Left lobe of liver (tissue), 2 donors: ENCODE data around the gene HEG1. TPM values are rescaled to one million over a fixed set of nuclear protein-coding genes. Genes with fewer than 3 reads are reported as not detected.

Experiments
- ATAC-seq: fragments of 200-7000 bp; cut with Tn5 transposase; one replicate; pipeline ENCODE4 v1.9.1; 2020; ENCODE audit warnings: mild to moderate bottlenecking, moderate library complexity
- DNase-seq: peaks from one replicate; pipeline ENCODE4 v3.0.0-alpha.2; 2020; ENCODE audit warnings: low spot score
- total RNA-seq: library from RNA; stranded (reverse); gene quantifications from one replicate; pipeline ENCODE4 v1.2.1, GENCODE V29; 2021
- donor health status: DM: no; HTN: no; CAD: no; lungs with moderate emphysema.
- donor health status: DM: no; HTN: yes; CAD: no.

HEG1 gene
- total RNA-seq, 1 donor from 2014 or later, result 5.4 TPM

DNA sequence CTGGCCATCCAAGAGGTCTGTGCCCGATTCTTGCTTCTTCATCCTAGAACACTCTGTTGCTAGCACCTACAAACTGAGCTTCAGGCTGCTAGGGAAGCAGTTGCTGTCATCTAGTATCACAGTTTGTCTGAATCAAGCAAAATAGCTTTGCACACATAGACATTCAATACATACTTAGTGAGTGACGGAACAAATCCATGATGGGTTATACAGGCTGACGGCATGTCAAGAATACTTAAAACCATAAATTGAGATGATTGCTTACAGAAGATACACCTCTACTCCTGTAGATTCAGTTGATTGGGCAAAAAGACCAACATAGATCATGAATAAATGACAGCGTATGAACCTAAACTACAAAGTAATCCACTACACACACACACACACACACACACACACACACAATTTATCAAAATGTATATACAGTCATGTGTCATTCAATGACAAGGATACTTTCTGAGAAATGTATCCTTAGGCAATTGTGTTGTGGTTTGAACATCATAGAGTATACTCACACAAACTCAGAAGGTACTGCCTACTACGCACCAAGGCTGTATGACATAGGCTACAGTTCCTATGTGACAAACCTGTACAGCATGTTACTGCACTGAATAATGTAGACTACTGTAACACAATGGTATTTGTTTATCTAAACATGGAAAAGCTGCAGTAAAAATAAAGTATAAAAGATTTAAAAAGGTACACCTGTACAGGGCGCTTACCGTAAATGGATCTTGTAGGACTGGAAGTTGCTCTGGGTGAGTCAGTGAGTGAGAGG, 14.4 kb upstream of the HEG1 start:
- no peak for ATAC-seq

DNA sequence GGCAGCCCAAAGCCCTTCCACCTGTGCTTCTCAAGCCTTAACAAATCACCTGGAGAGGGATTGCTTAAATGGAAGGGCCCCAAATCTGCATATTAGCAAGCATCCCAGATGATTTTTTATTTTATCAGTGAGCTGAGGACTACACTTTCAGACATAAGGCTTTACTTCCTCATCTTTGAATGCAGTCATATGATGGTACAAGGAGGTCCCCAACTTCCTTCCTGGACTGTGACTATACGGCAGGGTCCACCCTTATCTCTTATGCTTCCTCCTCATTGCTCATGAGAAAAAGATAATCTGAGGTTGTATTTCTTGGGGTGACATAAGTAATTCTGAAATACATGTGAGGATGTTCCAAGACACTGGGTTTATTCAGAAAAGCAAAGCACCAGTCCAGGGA, 13.7 kb upstream of the HEG1 start:
- no peak for DNase-seq
- ATAC-seq, result peak; percentile 57

More for the DNA sequence above, 14.4 kb upstream of the HEG1 start:
- DNase-seq, result no peak

DNA sequence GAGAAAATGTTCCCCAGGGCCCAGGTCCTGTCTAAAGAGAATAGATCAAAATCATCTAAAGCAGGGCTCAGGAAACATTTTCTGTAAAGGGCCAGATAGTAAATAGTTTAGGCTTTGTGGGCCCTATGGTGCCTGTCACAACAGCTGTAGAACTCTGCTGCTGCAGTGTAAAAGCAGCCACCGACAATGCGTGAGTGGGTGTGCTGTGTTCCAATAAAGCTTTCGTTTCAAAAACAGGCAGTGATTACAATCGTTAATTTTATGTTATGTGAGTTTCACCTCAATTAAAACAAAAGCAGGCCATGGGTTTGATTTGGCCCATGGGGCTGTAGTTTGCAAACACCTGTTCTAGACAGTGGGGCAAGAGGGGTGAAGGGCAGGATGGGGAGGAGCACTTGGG, 12.5 kb upstream of the HEG1 start:
- ATAC-seq, result no peak
- no peak for DNase-seq

DNA sequence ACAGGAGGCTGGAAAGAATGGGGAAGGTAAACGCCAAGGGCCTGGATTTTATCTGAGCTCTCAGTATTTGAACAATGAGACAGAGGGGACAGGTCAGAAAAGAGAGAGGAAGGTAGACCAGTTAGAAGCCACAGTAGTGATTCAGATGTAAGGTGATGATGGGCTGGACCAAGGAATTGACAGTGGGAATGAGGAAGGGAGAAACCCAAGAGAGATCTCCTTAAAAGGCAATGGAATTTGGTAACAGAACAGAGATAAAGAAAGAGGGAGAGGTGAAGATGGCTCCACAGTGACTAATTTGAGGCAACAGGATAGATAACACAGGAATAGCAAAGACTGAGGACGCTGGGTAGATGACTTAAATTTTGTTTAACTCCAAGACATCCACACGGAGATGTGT, 11.4 kb upstream of the HEG1 start:
- DNase-seq (no peak), ATAC-seq (no peak)

DNA sequence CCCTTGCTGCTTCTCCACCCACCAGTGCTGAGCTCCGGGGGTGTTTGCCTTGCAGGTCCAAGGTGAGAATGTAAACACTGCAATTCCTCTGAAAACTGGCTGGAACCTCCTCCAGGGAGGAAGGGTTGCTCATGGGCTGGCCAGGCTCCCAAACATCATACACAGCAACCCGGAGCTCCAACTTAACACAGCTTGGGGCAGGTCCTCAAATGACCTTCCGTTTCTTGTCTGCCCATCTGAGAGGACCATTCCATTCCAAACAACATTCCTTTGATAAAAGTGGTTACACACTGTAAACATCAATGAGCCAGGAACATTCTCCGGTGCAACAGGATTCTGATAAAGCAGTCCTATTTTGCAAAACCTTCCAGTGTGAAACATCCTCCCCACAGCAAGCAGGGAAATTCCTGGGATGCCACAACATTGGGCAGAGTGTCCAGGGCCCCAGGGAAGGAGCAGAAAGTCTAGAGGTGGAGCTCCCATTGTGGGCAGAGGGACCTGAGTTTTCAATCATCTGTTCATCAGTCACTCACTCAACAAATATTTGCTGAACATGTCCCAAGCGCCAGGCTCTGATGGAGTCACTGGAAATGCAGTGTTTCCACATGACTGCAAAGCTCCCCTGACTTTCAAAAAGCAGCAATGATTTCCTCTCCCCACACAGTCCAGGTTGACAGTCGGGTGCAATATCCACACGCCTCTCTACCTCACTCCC, 7.3 kb upstream of the HEG1 start:
- ATAC-seq (peak; percentile 72), DNase-seq (no peak)

DNA sequence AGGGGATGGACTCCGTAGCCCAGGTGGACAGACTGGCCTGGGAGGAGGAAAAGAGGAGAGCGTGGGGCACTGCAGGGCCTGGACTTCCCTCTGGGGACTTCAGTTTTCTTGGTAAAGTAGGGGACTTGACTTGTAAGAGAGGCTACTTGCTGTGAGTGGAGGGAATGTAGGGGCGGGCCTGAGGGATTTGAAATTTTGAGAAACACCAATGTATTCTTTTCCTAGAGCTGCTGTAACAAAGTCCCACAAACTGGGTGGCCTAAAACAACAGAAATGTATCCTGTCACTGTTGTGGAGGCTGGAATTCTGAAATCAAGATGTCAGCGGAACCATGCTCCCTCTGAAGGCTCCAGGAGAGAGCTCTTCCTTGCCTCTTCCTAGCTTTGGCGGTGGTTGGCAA, 5.8 kb upstream of the HEG1 start:
- ATAC-seq, result no peak
- DNase-seq, result no peak

DNA sequence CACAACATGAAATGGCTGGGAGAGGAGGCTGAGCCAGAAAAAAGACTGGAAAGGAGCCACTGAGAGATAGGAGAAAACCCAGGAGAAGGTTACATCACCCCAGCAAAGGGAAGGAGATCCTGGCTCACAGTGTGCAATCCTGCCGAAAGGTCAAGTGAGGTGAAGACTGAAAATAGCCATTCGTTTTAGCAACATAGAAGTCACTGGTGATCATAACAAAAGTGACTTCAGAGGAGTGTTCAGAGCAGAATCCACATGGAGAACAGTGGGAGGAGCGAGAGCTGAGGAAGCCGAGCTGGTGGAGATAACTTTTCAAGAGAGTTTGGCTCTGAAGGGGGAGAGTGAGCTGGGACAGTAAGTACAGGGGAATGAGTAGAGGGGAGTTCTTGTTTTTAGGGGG, 5.4 kb upstream of the HEG1 start:
- ATAC-seq (peak; percentile 14), DNase-seq (no peak)

DNA sequence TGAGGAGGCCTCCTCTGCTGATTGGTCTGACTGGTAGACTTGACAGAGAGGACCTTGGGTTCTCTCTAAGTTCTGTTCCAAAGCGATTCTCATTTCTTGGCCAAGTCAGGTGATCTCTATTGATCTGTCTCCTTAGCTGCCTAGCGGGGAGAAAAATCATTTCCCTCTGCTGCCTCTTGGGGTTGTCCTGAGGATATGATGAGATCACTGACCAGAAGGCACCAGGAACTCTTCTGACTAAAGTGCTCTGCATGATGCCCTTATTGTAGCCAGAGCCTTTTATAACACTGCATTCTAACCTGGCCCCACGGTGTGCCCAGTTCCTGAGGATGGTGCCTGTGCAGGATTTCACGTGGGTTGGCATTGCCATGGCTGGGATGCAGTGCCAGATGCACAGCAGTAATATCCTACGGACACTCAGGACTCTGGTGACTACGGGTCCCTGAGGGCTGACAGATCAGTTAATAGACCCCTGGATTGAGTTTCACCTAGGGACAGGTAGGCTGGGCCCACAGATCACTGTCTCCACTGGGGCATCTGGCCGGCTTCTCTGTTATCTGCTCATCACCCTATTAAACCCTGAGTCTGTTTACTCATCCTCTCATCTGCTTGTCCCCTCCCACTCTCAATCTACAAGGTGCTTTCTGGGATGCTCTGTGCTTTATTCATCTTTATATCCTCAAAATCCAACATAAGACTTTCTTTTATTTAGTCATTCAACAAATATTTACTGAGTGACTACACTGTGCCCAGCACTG, 3.9 kb upstream of the HEG1 start:
- DNase-seq (no peak), ATAC-seq (no peak)

DNA sequence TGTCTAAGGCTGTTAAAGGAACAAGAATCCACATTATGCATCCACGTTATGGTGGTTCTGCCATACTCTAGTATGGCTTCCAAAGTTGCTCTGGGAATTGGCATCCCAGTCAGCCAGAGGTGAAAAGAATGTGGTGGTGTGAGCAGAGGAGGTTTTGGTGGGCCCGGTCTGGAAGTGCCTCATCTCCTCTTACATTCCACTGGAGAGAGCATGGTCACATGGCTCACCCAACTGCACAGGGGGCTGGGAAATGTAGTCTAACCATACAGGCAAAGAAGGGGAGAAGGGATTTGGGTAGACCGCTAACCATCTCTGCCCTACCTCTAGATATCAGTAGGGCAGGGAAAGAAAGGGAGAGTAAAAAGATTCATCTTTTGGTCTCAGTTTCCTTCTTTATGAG, 3.2 kb upstream of the HEG1 start:
- no peak for DNase-seq
- ATAC-seq, result no peak

DNA sequence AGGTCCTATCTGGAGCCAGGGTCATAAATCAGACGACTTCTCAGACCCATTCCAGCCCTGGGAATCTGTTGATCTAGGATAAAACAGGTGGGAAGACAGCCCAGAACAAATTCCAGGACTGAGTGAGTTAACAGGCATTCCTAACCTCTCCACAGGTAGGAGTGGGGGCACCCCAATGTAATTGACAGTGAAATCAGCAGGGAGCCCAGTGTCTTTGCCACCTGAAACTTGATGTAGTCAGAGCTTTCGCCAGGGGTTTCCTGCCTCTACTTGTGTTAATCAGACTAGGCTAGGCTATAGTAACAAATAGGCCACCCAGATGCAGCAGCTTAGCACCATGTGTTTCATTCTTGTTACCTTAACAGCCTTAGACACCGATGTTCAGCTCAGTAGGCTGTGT, 2.7 kb upstream of the HEG1 start:
- DNase-seq, result no peak
- no peak for ATAC-seq

DNA sequence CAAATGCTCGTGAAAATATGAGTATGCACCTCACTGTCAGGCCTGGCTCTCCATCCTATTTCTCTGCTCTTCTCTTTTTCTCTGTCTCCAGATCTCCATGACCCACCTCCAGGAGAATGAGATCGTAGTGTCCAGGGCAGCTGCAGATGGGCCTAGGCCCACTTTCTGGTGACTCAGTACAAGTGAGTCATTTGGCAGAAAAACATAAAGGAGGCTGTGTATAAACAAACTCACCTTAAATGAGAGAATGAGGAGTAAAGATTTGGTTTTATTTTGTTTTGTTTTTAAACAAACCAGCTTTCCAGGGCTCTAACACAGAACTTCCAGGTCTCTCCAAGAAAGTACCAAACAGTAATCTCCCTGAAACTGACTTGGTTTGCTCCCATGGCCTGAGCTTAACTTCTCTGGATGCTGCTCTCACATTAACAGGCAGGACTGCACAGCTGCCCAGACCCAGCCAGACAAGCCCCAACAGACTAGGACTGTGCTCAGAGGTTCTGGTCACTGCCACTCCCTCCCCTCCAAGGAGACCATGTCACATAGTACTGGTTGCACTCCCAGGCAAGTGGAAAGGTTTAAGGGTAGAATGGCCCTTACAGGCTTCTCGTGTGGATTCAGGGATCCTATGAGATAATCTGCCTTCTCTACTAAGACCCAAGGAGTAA, 1.5 kb upstream of the HEG1 start:
- DNase-seq, result no peak
- ATAC-seq, result no peak

DNA sequence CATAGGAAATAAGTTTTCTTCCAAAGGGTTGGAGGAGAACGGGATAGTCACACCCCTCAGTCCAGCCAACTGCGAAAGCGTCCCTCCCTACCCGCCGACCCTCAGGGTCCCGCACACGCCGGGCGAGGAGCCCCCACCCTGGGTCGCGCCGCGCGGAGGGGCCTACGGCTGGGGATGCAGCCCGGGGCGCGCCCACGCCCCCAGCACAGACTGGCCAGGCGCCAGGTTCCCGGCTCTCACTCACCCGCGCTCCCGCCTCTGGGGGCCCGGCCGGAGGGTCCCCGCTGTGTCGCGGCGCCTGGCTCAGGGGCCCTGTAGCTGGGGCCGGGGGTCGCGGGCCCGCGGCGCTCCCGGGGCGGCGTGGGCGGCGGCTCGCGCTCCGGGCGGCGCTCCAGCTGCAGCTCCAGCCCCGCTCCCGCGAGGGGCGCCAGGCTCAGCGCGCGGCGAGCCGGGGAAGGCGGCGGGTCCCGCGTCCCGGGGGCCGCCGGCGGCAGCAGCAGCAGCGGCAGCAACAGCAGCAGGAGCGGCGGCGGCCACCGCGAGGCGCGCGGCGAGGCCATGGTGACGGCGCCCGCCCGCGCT, 375 bp downstream of the HEG1 start:
- peak; percentile 61 for DNase-seq
- no peak for ATAC-seq

DNA sequence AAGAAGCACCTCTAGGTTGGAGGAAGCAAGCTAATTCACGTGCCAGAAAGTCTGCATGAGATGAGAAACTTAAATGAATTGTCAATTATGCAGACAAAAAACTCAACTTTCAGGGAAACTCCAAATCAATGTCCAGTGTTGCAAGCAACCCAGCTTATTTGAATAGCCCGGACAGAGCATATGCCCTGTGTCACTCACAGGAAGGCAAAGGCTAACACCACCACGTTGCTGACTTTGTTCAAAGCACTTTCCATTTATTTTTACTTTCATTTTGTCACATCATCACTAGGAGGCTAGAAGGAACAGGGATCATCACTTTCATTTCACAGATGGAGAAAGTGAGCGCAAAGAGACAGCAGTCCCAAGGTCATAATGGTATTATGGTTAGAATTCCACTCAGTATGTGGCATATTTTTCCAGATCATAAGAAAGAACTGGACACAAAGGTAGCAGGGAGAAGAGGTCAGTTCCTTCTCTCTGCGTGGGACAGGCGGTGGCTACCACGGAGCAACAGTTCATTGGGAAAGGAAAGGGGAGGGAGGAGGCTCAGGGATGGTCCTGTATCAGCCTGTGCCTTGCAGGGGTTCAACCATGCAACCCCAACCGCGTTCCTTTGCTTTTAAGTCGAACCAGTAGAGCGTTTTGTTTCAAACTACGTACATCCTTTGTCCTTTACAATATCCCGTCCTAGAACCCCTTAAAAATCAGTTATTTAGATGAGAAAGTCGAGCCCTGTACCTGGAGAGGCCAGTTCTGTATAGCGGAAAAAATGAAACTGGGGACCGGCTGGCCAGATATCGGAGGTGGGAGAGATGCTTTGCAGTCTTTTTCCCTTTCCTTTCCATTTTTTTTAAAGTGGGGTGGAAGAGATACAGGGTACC, 1.1 kb downstream of the HEG1 start:
- peak; percentile 71 for ATAC-seq
- DNase-seq, result peak; percentile 65

DNA sequence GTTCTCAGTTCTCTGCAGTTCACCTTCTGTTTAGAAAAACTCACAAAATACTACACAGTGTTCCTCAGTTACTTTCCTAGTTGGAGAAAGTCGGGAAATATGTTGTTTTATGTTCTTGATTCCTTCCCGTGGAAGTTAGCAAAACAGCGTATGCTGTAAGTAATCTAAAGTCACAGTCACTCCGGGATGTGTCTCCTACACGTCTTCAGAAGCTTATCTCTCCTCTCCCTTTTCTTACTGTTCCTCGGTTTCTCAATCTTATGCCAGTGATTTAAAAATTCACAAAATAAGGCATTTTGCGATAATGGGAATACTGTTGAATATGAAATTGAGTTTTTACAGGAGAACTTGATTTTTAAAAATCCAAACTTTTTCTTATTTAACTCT, 1.7 kb downstream of the HEG1 start:
- no peak for ATAC-seq

DNA sequence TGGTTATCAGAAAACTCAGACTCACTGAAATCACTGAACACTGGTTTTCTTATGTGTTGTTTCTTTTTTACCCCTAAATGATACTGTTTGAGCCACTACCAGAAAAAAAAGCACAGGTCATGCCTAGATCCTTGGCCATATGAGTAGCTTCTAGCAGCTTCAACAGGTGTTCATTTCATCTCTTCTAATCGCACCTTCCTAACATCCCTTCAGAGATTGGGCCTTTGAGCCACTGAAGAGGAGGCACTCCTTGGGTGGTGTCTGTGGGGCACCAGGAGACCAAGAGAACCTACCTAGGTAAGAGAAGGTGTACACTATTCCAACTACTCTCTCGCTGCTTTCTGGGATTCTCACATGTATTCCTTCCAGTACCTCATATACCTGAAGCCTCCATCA, 2.5 kb downstream of the HEG1 start:
- DNase-seq, result no peak
- no peak for ATAC-seq

More for the DNA sequence above, 1.7 kb downstream of the HEG1 start:
- DNase-seq, result no peak

DNA sequence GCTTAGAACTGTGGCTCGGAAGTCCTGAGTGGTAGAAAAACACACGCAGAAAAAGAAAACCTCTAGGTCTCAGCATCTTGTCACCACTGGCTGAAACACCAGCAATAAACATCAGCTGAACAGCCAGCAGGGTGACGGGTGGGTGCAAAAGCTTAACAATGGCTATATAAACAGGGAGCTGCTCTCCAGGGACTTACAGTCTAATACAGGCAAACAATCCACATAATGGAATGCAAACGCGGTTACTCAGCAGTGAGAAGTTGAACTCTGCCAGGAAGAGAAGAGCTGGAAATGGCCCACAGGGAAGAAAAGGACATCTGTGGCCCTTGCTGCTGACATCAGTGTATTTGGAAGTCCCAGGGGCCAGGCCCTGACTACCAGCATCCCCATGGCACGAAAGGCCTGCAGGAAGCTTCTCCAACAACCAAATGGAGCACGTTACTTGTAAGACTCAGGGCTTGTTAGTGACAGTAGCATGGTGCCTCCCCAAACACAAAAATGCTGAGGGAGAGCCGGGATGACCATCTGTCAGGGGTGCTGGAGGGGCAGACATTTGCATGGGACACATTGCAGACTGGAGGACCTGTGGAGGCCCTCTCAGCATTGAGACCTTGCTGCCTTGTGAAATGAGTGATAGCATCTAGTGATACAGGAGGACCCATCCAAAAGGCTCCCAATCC, 3.0 kb downstream of the HEG1 start:
- DNase-seq, result no peak
- no peak for ATAC-seq

DNA sequence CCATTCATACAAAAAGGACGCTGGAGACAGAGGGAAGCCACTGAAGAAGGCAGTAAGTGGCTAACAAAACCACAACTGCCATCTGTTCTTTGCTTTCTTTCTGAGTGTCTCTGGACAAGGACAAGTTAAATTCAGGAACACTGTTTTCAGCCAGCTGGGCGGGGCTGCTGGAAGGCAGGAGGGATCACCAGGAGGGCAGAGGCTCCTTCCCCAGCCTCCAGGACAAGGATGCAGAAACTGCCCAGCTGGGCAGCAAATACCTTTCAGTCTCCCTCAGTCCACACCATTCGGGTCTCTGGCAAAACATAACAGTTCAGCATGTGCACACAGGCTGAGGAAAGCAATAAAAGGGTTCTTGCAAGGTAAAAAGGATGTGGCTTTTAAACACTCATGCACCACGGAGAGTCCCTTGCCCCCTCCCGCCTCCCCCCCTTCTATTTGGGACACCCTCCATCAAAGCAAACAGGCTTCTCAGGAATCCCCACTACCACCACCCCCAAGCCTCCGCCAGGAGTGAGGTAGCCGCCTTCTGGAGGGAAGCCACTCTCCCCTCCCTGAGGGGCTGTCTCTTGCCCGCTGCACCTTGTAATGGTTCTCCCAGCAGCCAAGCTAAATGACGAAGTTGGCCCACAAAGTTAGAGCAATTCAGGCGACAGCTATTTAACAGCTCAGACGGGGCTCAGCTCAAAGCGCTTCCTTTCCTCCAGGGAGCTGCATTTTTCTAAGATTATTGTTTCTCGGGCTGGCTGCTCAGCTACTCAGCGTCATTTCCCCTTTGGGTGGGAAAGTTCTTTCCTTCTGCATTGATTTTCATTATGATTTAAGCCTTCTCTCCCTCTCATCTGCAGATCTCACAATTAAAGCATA, 3.8 kb downstream of the HEG1 start:
- DNase-seq (no peak), ATAC-seq (no peak)

DNA sequence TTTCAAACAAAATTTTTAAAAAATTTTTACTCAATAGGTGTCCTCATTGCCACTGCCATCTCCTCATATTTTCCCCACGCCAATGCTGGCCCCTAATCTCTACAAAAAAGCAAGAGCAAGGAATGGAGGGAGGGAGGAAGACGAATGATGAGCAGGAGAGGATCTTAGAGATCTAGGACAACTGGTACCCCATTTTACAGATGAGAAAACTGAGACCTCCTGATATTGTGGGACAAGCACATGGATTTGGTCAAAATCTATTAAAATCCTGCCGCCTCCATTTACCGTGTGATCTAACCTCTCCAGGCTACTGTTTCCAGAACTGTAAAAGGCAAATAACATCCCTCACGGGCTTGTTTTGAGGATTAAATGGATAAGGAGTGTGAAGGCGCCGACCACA, 4.6 kb downstream of the HEG1 start:
- ATAC-seq (no peak), DNase-seq (no peak)
